GM12872 (cell line): ENCODE results near the gene NKAIN2.

ENCODE experiments used
- TF ChIP-seq, protein P1 (sequence below): IDR thresholded peaks from 3 replicates; pipeline ENCODE4 v1.5.1; 2011; ENCODE audit warnings: low read depth, mild to moderate bottlenecking, low read length, moderate library complexity; ENCODE audit not compliant: insufficient read depth

Gene NKAIN2

DNA sequence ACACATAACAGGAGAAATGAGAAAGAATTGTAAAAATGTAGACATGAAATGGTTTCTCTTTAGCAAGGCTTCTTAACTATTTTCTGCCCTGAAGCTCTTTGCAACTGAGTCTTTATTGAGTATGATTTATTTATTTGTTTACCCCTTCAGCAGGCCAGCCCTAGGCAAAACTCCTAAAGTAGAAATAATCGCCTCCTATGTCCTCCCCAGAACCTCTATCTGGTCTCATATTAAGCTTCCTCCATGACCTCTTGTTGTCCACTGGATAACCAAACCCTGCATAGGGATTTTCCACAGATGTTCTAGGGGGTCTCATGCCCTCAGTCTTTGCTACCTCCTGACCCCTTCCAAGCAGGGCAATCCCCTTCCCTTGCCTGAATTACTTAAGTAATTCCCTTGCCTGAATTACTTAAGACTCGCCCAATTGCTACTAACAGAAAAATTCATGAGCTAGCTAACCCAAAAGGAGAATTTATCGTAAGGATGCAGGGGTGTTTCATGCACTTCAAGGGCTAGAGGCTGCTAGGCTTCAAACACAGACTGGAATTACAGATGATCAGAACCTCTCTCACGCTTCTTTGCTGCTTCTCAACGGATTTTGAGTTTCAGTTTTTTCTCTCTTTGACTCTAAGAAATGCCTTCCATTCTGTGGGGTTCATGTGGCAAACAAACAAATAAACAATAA lies 732.6 kb downstream of the NKAIN2 start:
- TF ChIP-seq, protein P1, sequence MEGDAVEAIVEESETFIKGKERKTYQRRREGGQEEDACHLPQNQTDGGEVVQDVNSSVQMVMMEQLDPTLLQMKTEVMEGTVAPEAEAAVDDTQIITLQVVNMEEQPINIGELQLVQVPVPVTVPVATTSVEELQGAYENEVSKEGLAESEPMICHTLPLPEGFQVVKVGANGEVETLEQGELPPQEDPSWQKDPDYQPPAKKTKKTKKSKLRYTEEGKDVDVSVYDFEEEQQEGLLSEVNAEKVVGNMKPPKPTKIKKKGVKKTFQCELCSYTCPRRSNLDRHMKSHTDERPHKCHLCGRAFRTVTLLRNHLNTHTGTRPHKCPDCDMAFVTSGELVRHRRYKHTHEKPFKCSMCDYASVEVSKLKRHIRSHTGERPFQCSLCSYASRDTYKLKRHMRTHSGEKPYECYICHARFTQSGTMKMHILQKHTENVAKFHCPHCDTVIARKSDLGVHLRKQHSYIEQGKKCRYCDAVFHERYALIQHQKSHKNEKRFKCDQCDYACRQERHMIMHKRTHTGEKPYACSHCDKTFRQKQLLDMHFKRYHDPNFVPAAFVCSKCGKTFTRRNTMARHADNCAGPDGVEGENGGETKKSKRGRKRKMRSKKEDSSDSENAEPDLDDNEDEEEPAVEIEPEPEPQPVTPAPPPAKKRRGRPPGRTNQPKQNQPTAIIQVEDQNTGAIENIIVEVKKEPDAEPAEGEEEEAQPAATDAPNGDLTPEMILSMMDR, result no peak

DNA sequence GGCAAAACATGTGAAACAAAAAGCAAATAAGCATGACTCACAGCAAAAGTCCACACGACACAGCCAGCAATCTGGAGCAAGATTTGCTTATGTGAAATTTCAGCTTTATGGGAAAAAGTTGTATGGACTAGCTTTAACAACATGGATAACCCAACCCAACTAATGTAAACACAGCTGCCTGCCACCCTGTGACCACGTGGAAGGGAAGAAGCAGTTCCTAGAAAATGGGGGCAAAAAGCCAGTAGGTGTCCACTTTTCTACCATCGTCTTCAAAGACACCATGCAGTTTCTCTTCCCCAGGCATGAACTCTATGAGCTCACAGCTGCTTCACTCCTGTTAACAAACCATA lies 733.2 kb downstream of the NKAIN2 start:
- TF ChIP-seq, protein P1, result no peak

GRCh38 chr6:124539096-124539495 lies 735.4 kb downstream of the NKAIN2 start:
- TF ChIP-seq, protein P1, result no peak

- TF ChIP-seq, protein P1, result no peak
Measured at GRCh38 chr6:124541573-124541972, 737.9 kb downstream of the NKAIN2 start.

- TF ChIP-seq, protein P1, result no peak
Measured at GRCh38 chr6:124546601-124547000, 742.9 kb downstream of the NKAIN2 start.

- TF ChIP-seq, protein P1, result no peak
Measured at GRCh38 chr6:124551711-124552233, 748.1 kb downstream of the NKAIN2 start.

GRCh38 chr6:124557873-124558272 lies 754.2 kb downstream of the NKAIN2 start:
- TF ChIP-seq, protein P1, result no peak
